ENCODE data around the gene LACTBL1.

LACTBL1 gene

DNA sequence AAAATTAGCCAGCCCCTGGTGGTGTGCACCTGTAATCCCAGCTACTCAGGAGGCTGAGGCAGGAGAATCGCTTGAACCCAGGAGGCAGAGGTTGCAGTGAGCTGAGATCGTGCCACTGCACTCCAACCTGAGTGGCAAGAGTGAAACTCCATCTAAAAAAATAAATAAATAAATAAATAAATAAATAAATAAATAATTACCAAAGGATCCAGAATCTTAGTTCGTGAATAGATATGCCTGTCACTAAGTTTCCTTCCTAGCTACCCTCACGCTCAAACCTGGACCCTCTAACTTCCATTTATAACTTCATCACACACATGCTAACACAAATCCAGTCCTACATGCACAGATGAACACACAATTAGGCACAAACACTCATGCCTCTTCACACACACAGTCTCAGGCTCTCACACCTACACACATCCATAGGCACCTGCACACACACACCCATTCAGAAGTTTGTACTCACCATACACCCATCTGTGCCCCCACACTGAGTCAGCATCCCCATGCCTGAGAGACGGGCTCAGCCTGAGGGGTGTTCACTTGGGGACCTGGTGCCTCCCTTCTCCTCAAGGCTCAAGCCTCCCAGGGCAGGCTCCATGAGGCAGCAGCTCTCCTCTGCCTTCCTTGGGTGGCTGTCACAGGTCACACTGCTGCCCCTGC is 61.5 kb downstream of the LACTBL1 start:
- no peak for DNase-seq

DNA sequence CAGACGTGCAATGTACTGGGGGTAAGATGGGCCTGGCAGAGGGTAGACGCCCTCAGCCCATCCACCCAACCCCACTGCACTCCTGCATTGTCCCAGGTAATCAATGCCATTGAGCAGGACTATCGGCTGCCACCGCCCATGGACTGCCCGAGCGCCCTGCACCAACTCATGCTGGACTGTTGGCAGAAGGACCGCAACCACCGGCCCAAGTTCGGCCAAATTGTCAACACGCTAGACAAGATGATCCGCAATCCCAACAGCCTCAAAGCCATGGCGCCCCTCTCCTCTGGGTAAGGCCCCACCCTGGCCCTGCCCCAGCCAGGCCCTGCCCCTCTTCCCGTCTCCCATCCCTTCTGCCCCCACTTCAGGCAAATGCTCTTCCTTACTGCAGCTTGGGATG is 62.4 kb downstream of the LACTBL1 start:
- no peak for DNase-seq

DNA sequence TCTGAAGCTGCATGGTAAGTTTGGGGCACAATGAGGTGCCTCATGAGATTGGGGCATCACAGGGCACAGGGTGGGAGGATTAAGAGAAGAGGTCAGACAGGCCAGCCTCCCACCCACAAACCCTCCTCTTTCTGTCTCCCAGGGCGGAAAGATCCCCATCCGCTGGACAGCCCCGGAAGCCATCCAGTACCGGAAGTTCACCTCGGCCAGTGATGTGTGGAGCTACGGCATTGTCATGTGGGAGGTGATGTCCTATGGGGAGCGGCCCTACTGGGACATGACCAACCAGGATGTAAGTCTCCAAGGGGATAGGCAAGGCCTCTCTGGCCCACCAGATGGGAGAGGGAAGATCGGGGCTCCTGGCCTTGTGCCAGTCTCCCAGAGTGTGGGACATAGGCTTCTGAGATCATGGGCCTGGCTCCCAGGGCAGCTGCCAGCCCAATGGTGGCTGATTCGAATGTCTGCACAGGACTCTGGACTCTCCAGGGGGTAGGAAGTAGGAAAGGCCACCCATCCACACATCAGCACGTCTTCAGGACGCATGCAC is 63.7 kb downstream of the LACTBL1 start:
- DNase-seq: no peak

DNA sequence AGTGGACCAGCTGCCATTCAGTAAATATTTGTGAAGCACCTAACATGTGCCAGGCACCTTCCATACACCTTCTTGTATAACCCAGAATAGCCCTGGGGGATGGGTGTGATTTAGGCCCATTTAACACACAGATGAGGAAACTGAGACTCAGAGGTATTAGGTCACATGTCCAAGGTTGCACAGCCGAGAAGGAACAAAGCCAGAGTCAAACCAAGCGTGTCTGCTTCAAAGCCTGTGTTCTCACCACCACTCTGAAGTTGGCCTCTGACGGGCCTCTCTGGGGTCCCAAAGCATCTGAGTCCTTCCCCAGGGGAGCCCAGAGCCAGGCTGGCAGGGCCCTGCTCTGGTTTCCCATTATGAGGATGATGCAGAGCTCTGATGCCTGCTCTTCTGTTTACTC is 65.1 kb downstream of the LACTBL1 start:
- no peak for DNase-seq

DNA sequence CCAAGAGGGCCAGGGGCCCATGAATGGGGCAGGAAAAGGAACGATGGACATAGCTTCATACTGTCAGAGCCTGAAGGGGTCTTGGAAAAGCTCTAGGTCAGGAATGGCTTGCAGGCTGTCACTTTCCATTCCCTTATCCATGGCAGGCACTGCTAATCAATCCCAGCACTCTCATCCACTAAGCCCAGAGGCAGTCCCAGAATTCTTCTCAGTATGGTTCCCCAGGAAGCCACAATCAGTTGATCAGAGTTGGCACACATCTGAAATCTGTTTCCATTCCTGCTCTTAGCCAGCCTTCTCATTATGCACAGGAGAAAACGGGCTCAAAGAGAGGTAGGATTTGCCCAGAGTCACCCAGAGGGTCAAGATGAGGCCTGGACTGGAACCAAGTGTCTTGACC is 65.7 kb downstream of the LACTBL1 start:
- DNase-seq: no peak

DNA sequence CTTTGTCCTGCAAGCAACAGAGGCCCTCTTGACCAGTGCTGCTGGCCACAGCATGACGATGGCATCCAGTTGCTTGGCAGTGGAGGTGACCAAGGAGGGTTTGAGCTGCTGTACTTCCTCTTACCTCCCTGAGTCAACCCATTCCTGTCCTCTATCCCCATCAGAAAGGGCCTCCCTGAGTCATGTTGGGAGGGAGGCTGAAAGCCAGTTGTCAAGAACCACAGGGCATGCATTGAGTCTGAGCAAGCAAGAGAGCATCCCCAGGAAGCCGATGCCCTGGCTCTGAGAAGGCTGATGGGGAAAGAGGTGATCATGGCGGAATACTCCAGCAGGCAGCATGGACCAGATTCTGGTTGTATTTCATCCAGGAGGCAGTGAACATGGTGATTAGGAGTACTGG is 69.6 kb downstream of the LACTBL1 start:
- no peak for DNase-seq
